HL-60 (cell line): ENCODE data around the gene ST7L.

Experiments used
- DNase-seq, 2 experiments: peaks; one replicate each; pipeline ENCODE4 v3.0.0-alpha.2; 2010 to 2020; ENCODE audit warnings: low read depth in 1 of 2, low spot score in 1 of 2
- H3K27ac ChIP-seq: fragments of 250-450 bp; sonication (Bioruptor Pico); replicated peaks from 2 replicates; pipeline ENCODE4 v1.5.1; 2020; ENCODE audit warnings: mild to moderate bottlenecking, moderate library complexity
- H3K27me3 ChIP-seq: fragments of 250-450 bp; sonication (Bioruptor Pico); 2 replicates; pipeline ENCODE4 v1.5.1; 2021; ENCODE audit warnings: mild to moderate bottlenecking, moderate library complexity; ENCODE audit not compliant: insufficient read depth, poor library complexity, severe bottlenecking
- H3K4me3 ChIP-seq: replicated peaks from 2 replicates; pipeline ENCODE4 v1.5.1; 2011; ENCODE audit warnings: mild to moderate bottlenecking, control low read depth, low read length; ENCODE audit not compliant: insufficient read depth
- CTCF ChIP-seq: IDR thresholded peaks from one replicate; pipeline ENCODE4 v1.5.1; 2011; ENCODE audit warnings: low read length, control low read depth, inconsistent platforms; ENCODE audit not compliant: insufficient read depth
- GABPA ChIP-seq: IDR thresholded peaks from 2 replicates; pipeline ENCODE4 v1.6.1; 2012; ENCODE audit warnings: low read depth
- POLR2AphosphoS5 ChIP-seq: IDR thresholded peaks from 2 replicates; pipeline ENCODE4 v1.6.1; 2012; ENCODE audit warnings: low read depth
- SPI1 ChIP-seq: IDR thresholded peaks from 2 replicates; pipeline ENCODE4 v1.6.1; 2012; ENCODE audit warnings: low read depth, mild to moderate bottlenecking, borderline replicate concordance
- TF ChIP-seq, protein P1 (sequence below): IDR thresholded peaks from 2 replicates; pipeline ENCODE4 v1.6.1; 2012; ENCODE audit warnings: low read depth; ENCODE audit not compliant: insufficient replicate concordance

The ST7L gene

GRCh38 chr1:112629256-112629655 is 10.3 kb upstream of the ST7L start:
- no peaks in the 10 kb centered on the region for H3K27me3 ChIP-seq
- H3K27ac ChIP-seq = no peak overlapping the region
- H3K4me3 ChIP-seq = no peak overlapping the region
- TF ChIP-seq CTCF = no peak
- TF ChIP-seq, protein P1, sequence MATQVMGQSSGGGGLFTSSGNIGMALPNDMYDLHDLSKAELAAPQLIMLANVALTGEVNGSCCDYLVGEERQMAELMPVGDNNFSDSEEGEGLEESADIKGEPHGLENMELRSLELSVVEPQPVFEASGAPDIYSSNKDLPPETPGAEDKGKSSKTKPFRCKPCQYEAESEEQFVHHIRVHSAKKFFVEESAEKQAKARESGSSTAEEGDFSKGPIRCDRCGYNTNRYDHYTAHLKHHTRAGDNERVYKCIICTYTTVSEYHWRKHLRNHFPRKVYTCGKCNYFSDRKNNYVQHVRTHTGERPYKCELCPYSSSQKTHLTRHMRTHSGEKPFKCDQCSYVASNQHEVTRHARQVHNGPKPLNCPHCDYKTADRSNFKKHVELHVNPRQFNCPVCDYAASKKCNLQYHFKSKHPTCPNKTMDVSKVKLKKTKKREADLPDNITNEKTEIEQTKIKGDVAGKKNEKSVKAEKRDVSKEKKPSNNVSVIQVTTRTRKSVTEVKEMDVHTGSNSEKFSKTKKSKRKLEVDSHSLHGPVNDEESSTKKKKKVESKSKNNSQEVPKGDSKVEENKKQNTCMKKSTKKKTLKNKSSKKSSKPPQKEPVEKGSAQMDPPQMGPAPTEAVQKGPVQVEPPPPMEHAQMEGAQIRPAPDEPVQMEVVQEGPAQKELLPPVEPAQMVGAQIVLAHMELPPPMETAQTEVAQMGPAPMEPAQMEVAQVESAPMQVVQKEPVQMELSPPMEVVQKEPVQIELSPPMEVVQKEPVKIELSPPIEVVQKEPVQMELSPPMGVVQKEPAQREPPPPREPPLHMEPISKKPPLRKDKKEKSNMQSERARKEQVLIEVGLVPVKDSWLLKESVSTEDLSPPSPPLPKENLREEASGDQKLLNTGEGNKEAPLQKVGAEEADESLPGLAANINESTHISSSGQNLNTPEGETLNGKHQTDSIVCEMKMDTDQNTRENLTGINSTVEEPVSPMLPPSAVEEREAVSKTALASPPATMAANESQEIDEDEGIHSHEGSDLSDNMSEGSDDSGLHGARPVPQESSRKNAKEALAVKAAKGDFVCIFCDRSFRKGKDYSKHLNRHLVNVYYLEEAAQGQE = no peak
- TF ChIP-seq GABPA = no peak
- no peak for TF ChIP-seq POLR2AphosphoS5
- no peak for TF ChIP-seq SPI1
- no peak for DNase-seq

- DNase-seq = no peak
- no peaks in the 10 kb centered on the region for H3K27me3 ChIP-seq
- H3K4me3 ChIP-seq = no peak overlapping the region
- TF ChIP-seq POLR2AphosphoS5 (no peak), CTCF (no peak), SPI1 (no peak), GABPA (no peak)
- TF ChIP-seq, protein P1 = no peak
- H3K27ac ChIP-seq = no peak overlapping the region
These were observed 9.6 kb upstream of the ST7L start for GRCh38 chr1:112628516-112628915.

DNA sequence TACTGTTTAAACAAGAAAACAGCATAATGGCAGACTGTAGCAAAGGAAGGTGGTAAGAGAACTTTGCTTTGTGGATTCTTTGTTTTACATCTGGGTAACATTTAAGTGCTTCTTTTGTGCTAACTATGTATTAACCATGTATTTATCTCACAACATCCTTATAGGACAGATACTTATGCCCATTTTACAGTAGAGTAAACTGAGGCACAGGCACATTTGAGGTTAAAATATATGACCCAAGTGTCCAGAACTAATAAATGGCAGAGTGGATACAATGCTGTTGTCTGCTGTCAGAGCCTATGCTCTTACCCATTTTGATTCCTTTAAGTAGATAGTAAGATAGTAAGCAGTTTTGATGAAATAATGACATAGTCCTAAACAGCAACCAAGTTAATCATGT is 7.9 kb upstream of the ST7L start:
- no peak for DNase-seq
- no peak overlapping the region for H3K4me3 ChIP-seq
- no peak overlapping the region for H3K27ac ChIP-seq
- no peaks in the 10 kb centered on the region for H3K27me3 ChIP-seq
- TF ChIP-seq POLR2AphosphoS5 = no peak
- no peak for TF ChIP-seq CTCF
- no peak for TF ChIP-seq SPI1
- TF ChIP-seq GABPA = no peak
- TF ChIP-seq, protein P1 = no peak
